GM19467 (cell line): Measurements from ENCODE around the gene LPIN1.
A peak's percentile ranks its signal among the peaks of the same experiment; 100 is the strongest.
"Not testable (repeated sequence)": the region's sequence is repeated elsewhere in the genome, so short reads cannot be mapped to it uniquely, and the experiment has no call there.

Experiments used
- ATAC-seq: cut with Tn5 transposase; IDR thresholded peaks from one replicate; pipeline ENCODE4 v1.9.1; 2021; ENCODE audit warnings: mild to moderate bottlenecking, moderate library complexity; ENCODE audit not compliant: unreplicated experiment

LPIN1 gene

GRCh38 chr2:11759182-11759975 lies 12.9 kb downstream of the LPIN1 start:
- not testable (repeated sequence) for ATAC-seq

GRCh38 chr2:11761259-11761658 lies 14.8 kb downstream of the LPIN1 start:
- ATAC-seq: no peak

- ATAC-seq: no peak
Measured at GRCh38 chr2:11762031-11762430, 15.6 kb downstream of the LPIN1 start.

GRCh38 chr2:11762799-11763461 lies 16.5 kb downstream of the LPIN1 start:
- no peak for ATAC-seq

GRCh38 chr2:11764359-11764758 lies 17.9 kb downstream of the LPIN1 start:
- no peak for ATAC-seq

- ATAC-seq: no peak
Measured at GRCh38 chr2:11764920-11765319, 18.5 kb downstream of the LPIN1 start.

- ATAC-seq: no peak
Measured at GRCh38 chr2:11765501-11765900, 19.1 kb downstream of the LPIN1 start.

GRCh38 chr2:11766016-11766415 lies 19.6 kb downstream of the LPIN1 start:
- no peak for ATAC-seq

- no peak for ATAC-seq
Measured at GRCh38 chr2:11767779-11768178, 21.3 kb downstream of the LPIN1 start.

- no peak for ATAC-seq
Measured at GRCh38 chr2:11768946-11769345, 22.5 kb downstream of the LPIN1 start.

- ATAC-seq: no peak
Measured at GRCh38 chr2:11769516-11769915, 23.1 kb downstream of the LPIN1 start.

GRCh38 chr2:11770531-11771188 lies 24.2 kb downstream of the LPIN1 start:
- ATAC-seq: no peak

GRCh38 chr2:11771971-11772615 lies 25.7 kb downstream of the LPIN1 start:
- ATAC-seq: no peak

GRCh38 chr2:11773111-11773510 lies 26.7 kb downstream of the LPIN1 start:
- no peak for ATAC-seq

- ATAC-seq: no peak
Measured at GRCh38 chr2:11773747-11774525, 27.5 kb downstream of the LPIN1 start.

- ATAC-seq: no peak
Measured at GRCh38 chr2:11774600-11774999, 28.2 kb downstream of the LPIN1 start.

GRCh38 chr2:11775384-11775783 lies 29.0 kb downstream of the LPIN1 start:
- peak; percentile 76 for ATAC-seq

- no peak for ATAC-seq
Measured at GRCh38 chr2:11777066-11777782, 30.8 kb downstream of the LPIN1 start.

- no peak for ATAC-seq
Measured at GRCh38 chr2:11777886-11778415, 31.5 kb downstream of the LPIN1 start.

GRCh38 chr2:11778416-11778815 lies 32.0 kb downstream of the LPIN1 start:
- ATAC-seq: no peak
